WTC11 (cell line): ENCODE results near the gene CRYGN. TPM values are rescaled to one million over a fixed set of nuclear protein-coding genes. Genes with fewer than 3 reads are reported as not detected.

Experiments used
- ATAC-seq: fragments of 200-7000 bp; cut with Tn5 transposase; 2 replicates; pipeline ENCODE4 v1.10.0; 2021; ENCODE audit warnings: mild to moderate bottlenecking, moderate library complexity
- CTCF ChIA-PET: fragments of 300-600 bp; sonication (Branson Sonifier 250); formaldehyde crosslinking; loops from one replicate; lab custom pipeline; 2021; ENCODE audit warnings: antibody characterized with exemption; lab: Charles Lee
- POLR2A ChIA-PET: fragments of 350-600 bp; sonication (Branson Sonifier 250); formaldehyde crosslinking; loops from one replicate; lab custom pipeline; 2021; ENCODE audit warnings: antibody characterized with exemption; lab: Charles Lee
- DNase-seq: peaks from one replicate; pipeline ENCODE4 v3.0.0; 2021; ENCODE audit warnings: low spot score
- H3K27ac Mint-ChIP-seq: 2 replicates; pipeline ENCODE4 v1.8.0; 2021; ENCODE audit warnings: mixed read lengths
- H3K27me3 Mint-ChIP-seq: 2 replicates; pipeline ENCODE4 v1.8.0; 2021; ENCODE audit warnings: low read depth, mild to moderate bottlenecking, moderate library complexity, mixed read lengths
- H3K36me3 Mint-ChIP-seq: 2 replicates; pipeline ENCODE4 v1.8.0; 2021; ENCODE audit warnings: mixed read lengths
- H3K4me1 Mint-ChIP-seq: 2 replicates; pipeline ENCODE4 v1.8.0; 2022; ENCODE audit warnings: mixed read lengths
- H3K4me3 Mint-ChIP-seq: 2 replicates; pipeline ENCODE4 v1.8.0; 2021; ENCODE audit warnings: mild to moderate bottlenecking, moderate library complexity, mixed read lengths
- H3K9me3 Mint-ChIP-seq: 2 replicates; pipeline ENCODE4 v1.8.0; 2021; ENCODE audit warnings: mixed read lengths
- GRHL2 ChIP-seq: fragments of 250-450 bp; sonication (Bioruptor Pico); IDR thresholded peaks from 2 replicates; pipeline ENCODE4 v1.8.0; 2022; ENCODE audit warnings: mild to moderate bottlenecking, moderate library complexity; ENCODE audit not compliant: insufficient replicate concordance, severe bottlenecking
- IRF2 ChIP-seq: sonication (generic); formaldehyde crosslinking; IDR thresholded peaks from 2 replicates; pipeline ENCODE4 v1.8.0; 2022; ENCODE audit warnings: low read depth, missing genetic modification reagents, borderline replicate concordance
- NR1H2 ChIP-seq: sonication (generic); formaldehyde crosslinking; IDR thresholded peaks from 2 replicates; pipeline ENCODE4 v1.9.0; 2021; ENCODE audit warnings: mild to moderate bottlenecking, moderate library complexity, missing genetic modification reagents
- NR3C1 ChIP-seq: sonication (generic); formaldehyde crosslinking; conservative IDR thresholded peaks from 2 replicates; pipeline ENCODE4 v1.8.1; 2023; ENCODE audit warnings: low read depth, mild to moderate bottlenecking, missing genetic modification reagents
- TP53 ChIP-seq: sonication (generic); formaldehyde crosslinking; IDR thresholded peaks from 2 replicates; pipeline ENCODE4 v1.8.1; 2023; ENCODE audit warnings: mild to moderate bottlenecking, missing genetic modification reagents
- ZBTB21 ChIP-seq: sonication (generic); formaldehyde crosslinking; IDR thresholded peaks from 2 replicates; pipeline ENCODE4 v1.8.1; 2023; ENCODE audit warnings: mild to moderate bottlenecking, missing genetic modification reagents, borderline replicate concordance
- ZNF138 ChIP-seq: sonication (generic); formaldehyde crosslinking; conservative IDR thresholded peaks from 2 replicates; pipeline ENCODE4 v1.8.1; 2022; ENCODE audit warnings: mild to moderate bottlenecking, moderate library complexity, missing genetic modification reagents
- ZNF263 ChIP-seq: sonication (generic); formaldehyde crosslinking; IDR thresholded peaks from 2 replicates; pipeline ENCODE4 v1.8.1; 2022; ENCODE audit warnings: low read depth, mild to moderate bottlenecking, moderate library complexity, missing genetic modification reagents
- total RNA-seq: library from RNA; stranded (reverse); gene quantifications from 3 replicates; pipeline ENCODE4 v1.2.3, GENCODE V29; 2021
- TF ChIP-seq, protein P1 (sequence below): fragments of 250-450 bp; sonication (Bioruptor Pico); IDR thresholded peaks from 2 replicates; pipeline ENCODE4 v1.9.0; 2021; ENCODE audit warnings: mild to moderate bottlenecking
- TF ChIP-seq, protein P2 (sequence below): fragments of 250-450 bp; sonication (Bioruptor Pico); IDR thresholded peaks from 2 replicates; pipeline ENCODE4 v1.9.0; 2021; ENCODE audit warnings: mild to moderate bottlenecking
- TF ChIP-seq, protein P3 (sequence below): sonication (generic); formaldehyde crosslinking; IDR thresholded peaks from 2 replicates; pipeline ENCODE4 v1.8.1; 2023; ENCODE audit warnings: mild to moderate bottlenecking, moderate library complexity, missing genetic modification reagents
- TF ChIP-seq, protein P4 (sequence below): sonication (generic); formaldehyde crosslinking; IDR thresholded peaks from 2 replicates; pipeline ENCODE4 v1.8.1; 2022; ENCODE audit warnings: low read depth, mild to moderate bottlenecking, moderate library complexity, missing genetic modification reagents, borderline replicate concordance
- TF ChIP-seq, protein P5 (sequence below): fragments of 200-600 bp; IDR thresholded peaks from 2 replicates; pipeline ENCODE4 v1.8.0; 2022; ENCODE audit warnings: antibody characterized with exemption
- TF ChIP-seq, protein P6 (sequence below): sonication (generic); formaldehyde crosslinking; IDR thresholded peaks from 2 replicates; pipeline ENCODE4 v1.8.0; 2023; ENCODE audit warnings: missing genetic modification reagents, mild to moderate bottlenecking, borderline replicate concordance
- TF ChIP-seq, protein P7 (sequence below): sonication (generic); formaldehyde crosslinking; IDR thresholded peaks from 2 replicates; pipeline ENCODE4 v1.8.1; 2023; ENCODE audit warnings: mild to moderate bottlenecking, missing genetic modification reagents
- TF ChIP-seq, protein P8 (sequence below): sonication (generic); formaldehyde crosslinking; IDR thresholded peaks from 2 replicates; pipeline ENCODE4 v1.8.0; 2022; ENCODE audit warnings: mild to moderate bottlenecking, missing genetic modification reagents

The CRYGN gene
- total RNA-seq, 1 experiment from 2014 or later, result 1.5 TPM

DNA sequence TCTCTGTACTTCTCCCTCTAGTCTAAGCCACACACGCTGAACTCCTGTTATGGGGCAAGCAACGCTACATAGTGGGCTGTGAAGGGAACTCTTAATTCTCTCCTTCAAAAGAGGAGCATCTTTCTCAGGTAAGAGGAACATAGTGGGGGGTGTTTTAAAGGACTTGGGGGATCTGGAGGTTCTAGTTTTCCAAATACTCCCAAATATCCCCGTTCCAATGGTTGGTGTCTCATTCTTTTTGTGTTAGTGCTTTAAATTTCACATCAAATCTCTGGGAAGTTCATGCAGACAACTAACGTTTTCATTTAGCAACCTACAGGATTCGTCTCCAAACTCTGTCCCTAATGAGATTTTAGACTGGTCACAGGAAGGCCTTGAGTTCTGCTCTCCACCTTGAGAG is 17.7 kb downstream of the CRYGN start:
- Mint-ChIP-seq H3K36me3 (peaks cover 16% of the 10 kb centered on the region), H3K4me1 (peaks cover 4% of the 10 kb centered on the region; the same call in 1 of the 2 replicates), H3K4me3 (no peak overlapping the region), H3K27ac (no peak overlapping the region), H3K27me3 (peaks cover 43% of the 10 kb centered on the region), H3K9me3 (peaks cover 35% of the 10 kb centered on the region)
- ChIA-PET POLR2A (no interaction called here), CTCF (no interaction called here)
- no peak for DNase-seq
- TF ChIP-seq, protein P1, sequence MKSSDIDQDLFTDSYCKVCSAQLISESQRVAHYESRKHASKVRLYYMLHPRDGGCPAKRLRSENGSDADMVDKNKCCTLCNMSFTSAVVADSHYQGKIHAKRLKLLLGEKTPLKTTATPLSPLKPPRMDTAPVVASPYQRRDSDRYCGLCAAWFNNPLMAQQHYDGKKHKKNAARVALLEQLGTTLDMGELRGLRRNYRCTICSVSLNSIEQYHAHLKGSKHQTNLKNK, result no peak
- TF ChIP-seq ZNF263 (CRISPR knock-in tag) (no peak), GRHL2 (no peak), ZBTB21 (no peak), ZNF138 (CRISPR knock-in tag) (no peak), IRF2 (CRISPR knock-in tag) (no peak), NR1H2 (CRISPR knock-in tag) (no peak), TP53 (no peak), NR3C1 (CRISPR knock-in tag) (no peak)
- TF ChIP-seq, protein P2, sequence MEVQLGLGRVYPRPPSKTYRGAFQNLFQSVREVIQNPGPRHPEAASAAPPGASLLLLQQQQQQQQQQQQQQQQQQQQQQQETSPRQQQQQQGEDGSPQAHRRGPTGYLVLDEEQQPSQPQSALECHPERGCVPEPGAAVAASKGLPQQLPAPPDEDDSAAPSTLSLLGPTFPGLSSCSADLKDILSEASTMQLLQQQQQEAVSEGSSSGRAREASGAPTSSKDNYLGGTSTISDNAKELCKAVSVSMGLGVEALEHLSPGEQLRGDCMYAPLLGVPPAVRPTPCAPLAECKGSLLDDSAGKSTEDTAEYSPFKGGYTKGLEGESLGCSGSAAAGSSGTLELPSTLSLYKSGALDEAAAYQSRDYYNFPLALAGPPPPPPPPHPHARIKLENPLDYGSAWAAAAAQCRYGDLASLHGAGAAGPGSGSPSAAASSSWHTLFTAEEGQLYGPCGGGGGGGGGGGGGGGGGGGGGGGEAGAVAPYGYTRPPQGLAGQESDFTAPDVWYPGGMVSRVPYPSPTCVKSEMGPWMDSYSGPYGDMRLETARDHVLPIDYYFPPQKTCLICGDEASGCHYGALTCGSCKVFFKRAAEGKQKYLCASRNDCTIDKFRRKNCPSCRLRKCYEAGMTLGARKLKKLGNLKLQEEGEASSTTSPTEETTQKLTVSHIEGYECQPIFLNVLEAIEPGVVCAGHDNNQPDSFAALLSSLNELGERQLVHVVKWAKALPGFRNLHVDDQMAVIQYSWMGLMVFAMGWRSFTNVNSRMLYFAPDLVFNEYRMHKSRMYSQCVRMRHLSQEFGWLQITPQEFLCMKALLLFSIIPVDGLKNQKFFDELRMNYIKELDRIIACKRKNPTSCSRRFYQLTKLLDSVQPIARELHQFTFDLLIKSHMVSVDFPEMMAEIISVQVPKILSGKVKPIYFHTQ (CRISPR knock-in tag), result no peak
- TF ChIP-seq, protein P3, sequence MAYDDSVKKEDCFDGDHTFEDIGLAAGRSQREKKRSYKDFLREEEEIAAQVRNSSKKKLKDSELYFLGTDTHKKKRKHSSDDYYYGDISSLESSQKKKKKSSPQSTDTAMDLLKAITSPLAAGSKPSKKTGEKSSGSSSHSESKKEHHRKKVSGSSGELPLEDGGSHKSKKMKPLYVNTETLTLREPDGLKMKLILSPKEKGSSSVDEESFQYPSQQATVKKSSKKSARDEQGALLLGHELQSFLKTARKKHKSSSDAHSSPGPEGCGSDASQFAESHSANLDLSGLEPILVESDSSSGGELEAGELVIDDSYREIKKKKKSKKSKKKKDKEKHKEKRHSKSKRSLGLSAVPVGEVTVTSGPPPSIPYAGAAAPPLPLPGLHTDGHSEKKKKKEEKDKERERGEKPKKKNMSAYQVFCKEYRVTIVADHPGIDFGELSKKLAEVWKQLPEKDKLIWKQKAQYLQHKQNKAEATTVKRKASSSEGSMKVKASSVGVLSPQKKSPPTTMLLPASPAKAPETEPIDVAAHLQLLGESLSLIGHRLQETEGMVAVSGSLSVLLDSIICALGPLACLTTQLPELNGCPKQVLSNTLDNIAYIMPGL (CRISPR knock-in tag), result no peak
- TF ChIP-seq, protein P4, sequence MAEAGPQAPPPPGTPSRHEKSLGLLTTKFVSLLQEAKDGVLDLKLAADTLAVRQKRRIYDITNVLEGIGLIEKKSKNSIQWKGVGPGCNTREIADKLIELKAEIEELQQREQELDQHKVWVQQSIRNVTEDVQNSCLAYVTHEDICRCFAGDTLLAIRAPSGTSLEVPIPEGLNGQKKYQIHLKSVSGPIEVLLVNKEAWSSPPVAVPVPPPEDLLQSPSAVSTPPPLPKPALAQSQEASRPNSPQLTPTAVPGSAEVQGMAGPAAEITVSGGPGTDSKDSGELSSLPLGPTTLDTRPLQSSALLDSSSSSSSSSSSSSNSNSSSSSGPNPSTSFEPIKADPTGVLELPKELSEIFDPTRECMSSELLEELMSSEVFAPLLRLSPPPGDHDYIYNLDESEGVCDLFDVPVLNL (CRISPR knock-in tag), result no peak
- TF ChIP-seq, protein P5, sequence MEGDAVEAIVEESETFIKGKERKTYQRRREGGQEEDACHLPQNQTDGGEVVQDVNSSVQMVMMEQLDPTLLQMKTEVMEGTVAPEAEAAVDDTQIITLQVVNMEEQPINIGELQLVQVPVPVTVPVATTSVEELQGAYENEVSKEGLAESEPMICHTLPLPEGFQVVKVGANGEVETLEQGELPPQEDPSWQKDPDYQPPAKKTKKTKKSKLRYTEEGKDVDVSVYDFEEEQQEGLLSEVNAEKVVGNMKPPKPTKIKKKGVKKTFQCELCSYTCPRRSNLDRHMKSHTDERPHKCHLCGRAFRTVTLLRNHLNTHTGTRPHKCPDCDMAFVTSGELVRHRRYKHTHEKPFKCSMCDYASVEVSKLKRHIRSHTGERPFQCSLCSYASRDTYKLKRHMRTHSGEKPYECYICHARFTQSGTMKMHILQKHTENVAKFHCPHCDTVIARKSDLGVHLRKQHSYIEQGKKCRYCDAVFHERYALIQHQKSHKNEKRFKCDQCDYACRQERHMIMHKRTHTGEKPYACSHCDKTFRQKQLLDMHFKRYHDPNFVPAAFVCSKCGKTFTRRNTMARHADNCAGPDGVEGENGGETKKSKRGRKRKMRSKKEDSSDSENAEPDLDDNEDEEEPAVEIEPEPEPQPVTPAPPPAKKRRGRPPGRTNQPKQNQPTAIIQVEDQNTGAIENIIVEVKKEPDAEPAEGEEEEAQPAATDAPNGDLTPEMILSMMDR, result no peak
- TF ChIP-seq, protein P6, sequence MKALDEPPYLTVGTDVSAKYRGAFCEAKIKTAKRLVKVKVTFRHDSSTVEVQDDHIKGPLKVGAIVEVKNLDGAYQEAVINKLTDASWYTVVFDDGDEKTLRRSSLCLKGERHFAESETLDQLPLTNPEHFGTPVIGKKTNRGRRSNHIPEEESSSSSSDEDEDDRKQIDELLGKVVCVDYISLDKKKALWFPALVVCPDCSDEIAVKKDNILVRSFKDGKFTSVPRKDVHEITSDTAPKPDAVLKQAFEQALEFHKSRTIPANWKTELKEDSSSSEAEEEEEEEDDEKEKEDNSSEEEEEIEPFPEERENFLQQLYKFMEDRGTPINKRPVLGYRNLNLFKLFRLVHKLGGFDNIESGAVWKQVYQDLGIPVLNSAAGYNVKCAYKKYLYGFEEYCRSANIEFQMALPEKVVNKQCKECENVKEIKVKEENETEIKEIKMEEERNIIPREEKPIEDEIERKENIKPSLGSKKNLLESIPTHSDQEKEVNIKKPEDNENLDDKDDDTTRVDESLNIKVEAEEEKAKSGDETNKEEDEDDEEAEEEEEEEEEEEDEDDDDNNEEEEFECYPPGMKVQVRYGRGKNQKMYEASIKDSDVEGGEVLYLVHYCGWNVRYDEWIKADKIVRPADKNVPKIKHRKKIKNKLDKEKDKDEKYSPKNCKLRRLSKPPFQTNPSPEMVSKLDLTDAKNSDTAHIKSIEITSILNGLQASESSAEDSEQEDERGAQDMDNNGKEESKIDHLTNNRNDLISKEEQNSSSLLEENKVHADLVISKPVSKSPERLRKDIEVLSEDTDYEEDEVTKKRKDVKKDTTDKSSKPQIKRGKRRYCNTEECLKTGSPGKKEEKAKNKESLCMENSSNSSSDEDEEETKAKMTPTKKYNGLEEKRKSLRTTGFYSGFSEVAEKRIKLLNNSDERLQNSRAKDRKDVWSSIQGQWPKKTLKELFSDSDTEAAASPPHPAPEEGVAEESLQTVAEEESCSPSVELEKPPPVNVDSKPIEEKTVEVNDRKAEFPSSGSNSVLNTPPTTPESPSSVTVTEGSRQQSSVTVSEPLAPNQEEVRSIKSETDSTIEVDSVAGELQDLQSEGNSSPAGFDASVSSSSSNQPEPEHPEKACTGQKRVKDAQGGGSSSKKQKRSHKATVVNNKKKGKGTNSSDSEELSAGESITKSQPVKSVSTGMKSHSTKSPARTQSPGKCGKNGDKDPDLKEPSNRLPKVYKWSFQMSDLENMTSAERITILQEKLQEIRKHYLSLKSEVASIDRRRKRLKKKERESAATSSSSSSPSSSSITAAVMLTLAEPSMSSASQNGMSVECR (CRISPR knock-in tag), result no peak
- TF ChIP-seq, protein P7, sequence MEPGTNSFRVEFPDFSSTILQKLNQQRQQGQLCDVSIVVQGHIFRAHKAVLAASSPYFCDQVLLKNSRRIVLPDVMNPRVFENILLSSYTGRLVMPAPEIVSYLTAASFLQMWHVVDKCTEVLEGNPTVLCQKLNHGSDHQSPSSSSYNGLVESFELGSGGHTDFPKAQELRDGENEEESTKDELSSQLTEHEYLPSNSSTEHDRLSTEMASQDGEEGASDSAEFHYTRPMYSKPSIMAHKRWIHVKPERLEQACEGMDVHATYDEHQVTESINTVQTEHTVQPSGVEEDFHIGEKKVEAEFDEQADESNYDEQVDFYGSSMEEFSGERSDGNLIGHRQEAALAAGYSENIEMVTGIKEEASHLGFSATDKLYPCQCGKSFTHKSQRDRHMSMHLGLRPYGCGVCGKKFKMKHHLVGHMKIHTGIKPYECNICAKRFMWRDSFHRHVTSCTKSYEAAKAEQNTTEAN (CRISPR knock-in tag), result no peak
- TF ChIP-seq, protein P8, sequence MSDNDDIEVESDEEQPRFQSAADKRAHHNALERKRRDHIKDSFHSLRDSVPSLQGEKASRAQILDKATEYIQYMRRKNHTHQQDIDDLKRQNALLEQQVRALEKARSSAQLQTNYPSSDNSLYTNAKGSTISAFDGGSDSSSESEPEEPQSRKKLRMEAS, result no peak
- ATAC-seq, result no peak
